ENCODE measurements around the gene ECI1.

Gene ECI1

DNA sequence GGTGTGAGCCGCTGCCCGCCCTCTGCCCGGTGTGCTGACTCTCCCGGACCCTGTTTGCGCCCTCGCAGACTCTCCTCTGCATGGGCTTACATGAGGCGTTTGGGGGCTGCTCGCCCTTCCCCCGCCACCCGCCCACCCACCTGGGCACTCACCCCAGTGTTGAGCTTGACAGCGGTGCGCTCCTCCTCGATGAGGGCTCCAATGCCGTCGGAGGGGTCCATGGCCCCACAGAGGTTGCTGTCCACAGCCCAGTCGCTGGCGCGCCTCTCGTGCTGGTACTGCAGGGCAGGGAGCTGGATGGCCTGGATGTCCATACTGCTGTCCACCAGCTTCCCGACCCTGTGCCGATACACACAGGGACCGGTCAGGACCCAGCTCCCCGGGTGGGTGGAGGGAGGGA lies 37.9 kb upstream of the ECI1 start:
- TF ChIP-seq POLR2AphosphoS5 (IDR thresholded peaks at IDR 0.05; ENCODE audit: low read depth, low read length): no peak
- TF ChIP-seq SIN3A (IDR thresholded peaks at IDR 0.05; ENCODE audit: borderline replicate concordance, insufficient read depth, low read length): no peak
- no peak for TF ChIP-seq TAF1 (IDR thresholded peaks at IDR 0.05; ENCODE audit: borderline replicate concordance, insufficient read depth, low read length)
- TF ChIP-seq FOXP2 (optimal IDR thresholded peaks at IDR 0.05; ENCODE audit: borderline replicate concordance, extremely low read depth, extremely low read length, insufficient read depth): no peak
- TF ChIP-seq, protein P1, sequence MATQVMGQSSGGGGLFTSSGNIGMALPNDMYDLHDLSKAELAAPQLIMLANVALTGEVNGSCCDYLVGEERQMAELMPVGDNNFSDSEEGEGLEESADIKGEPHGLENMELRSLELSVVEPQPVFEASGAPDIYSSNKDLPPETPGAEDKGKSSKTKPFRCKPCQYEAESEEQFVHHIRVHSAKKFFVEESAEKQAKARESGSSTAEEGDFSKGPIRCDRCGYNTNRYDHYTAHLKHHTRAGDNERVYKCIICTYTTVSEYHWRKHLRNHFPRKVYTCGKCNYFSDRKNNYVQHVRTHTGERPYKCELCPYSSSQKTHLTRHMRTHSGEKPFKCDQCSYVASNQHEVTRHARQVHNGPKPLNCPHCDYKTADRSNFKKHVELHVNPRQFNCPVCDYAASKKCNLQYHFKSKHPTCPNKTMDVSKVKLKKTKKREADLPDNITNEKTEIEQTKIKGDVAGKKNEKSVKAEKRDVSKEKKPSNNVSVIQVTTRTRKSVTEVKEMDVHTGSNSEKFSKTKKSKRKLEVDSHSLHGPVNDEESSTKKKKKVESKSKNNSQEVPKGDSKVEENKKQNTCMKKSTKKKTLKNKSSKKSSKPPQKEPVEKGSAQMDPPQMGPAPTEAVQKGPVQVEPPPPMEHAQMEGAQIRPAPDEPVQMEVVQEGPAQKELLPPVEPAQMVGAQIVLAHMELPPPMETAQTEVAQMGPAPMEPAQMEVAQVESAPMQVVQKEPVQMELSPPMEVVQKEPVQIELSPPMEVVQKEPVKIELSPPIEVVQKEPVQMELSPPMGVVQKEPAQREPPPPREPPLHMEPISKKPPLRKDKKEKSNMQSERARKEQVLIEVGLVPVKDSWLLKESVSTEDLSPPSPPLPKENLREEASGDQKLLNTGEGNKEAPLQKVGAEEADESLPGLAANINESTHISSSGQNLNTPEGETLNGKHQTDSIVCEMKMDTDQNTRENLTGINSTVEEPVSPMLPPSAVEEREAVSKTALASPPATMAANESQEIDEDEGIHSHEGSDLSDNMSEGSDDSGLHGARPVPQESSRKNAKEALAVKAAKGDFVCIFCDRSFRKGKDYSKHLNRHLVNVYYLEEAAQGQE (IDR thresholded peaks at IDR 0.05; ENCODE audit: insufficient read depth in 1 of 2, low read depth in 2 of 2, low read length in 2 of 2): no peak

DNA sequence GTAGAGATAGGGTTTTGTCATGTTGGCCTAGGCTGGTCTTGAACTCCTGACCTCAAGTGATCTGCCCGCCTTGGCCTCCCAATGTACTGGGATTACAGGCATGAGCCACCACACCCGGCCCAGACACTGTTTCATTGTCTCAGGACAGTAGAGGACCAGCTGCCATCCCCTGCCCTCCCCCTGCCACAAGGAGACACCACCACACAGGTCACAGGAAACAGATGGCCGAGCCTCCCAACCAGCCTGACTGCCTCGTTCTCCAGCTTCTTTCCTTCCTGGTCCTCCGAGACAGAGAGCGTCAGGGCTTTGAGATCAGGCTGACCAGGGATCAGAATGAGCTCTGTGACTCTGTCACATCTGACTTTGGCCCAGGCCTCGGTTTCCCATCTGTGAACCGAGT lies 37.3 kb upstream of the ECI1 start:
- TF ChIP-seq SIN3A (IDR thresholded peaks at IDR 0.05; ENCODE audit: borderline replicate concordance, insufficient read depth, low read length): no peak
- no peak for TF ChIP-seq TAF1 (IDR thresholded peaks at IDR 0.05; ENCODE audit: borderline replicate concordance, insufficient read depth, low read length)
- TF ChIP-seq, protein P1 (IDR thresholded peaks at IDR 0.05; ENCODE audit: insufficient read depth in 1 of 2, low read depth in 2 of 2, low read length in 2 of 2): no peak
- no peak for TF ChIP-seq POLR2AphosphoS5 (IDR thresholded peaks at IDR 0.05; ENCODE audit: low read depth, low read length)
- no peak for TF ChIP-seq FOXP2 (optimal IDR thresholded peaks at IDR 0.05; ENCODE audit: borderline replicate concordance, extremely low read depth, extremely low read length, insufficient read depth)

DNA sequence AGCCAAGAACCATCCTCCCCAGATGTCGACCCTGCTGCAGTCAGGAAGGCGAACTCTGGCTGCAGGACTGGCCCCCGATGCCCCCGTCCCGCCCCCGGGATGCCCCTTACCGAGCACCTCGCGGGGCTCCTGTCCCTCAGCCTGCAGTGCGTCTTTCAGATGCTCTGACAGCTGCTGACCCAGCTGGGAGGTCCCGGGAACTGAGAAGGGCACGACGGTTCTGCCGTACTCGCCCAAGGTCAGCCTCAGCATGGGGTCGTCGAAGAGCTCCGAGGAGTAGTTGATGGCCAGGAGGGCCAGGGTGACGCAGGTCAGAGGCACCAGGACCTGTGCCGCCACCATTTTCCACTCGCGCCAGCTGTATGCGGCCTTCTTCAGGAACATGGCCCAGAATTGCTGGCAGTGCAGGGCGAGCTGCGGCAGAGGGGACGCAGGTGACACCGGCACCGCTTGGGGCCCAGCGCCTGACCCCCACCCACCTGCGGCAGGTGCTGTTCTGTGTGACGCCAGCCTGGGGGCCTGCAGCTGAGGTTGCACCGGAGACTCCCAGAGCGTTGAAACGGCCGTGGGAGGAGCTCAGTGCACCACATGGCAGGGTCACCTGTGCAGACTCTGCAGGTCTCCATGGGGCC lies 36.6 kb upstream of the ECI1 start:
- TF ChIP-seq TAF1 (IDR thresholded peaks at IDR 0.05; ENCODE audit: borderline replicate concordance, insufficient read depth, low read length) (no peak), SIN3A (IDR thresholded peaks at IDR 0.05; ENCODE audit: borderline replicate concordance, insufficient read depth, low read length) (no peak), POLR2AphosphoS5 (IDR thresholded peaks at IDR 0.05; ENCODE audit: low read depth, low read length) (no peak), FOXP2 (optimal IDR thresholded peaks at IDR 0.05; ENCODE audit: borderline replicate concordance, extremely low read depth, extremely low read length, insufficient read depth) (no peak)
- TF ChIP-seq, protein P1 (IDR thresholded peaks at IDR 0.05; ENCODE audit: insufficient read depth in 1 of 2, low read depth in 2 of 2, low read length in 2 of 2): no peak

DNA sequence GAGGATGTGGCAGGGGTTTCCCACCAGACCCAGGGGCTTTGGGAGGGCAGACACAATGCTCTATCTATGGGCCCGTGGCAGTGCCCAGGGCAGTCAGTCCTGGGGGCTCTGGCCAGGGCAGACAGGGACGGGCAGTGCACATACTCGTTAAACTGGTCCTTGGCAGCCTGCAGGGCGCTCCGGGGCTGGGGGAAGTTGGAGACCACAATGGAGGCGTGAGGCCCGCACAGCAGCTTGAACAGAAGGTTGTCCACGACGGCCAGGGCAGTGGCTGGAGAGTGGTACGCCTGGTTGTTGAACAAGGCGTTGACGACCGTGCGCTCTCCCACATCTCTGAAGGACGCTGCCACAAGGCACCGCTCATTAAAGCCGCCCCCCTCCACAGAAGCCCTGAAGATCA lies 35.2 kb upstream of the ECI1 start:
- TF ChIP-seq POLR2AphosphoS5 (IDR thresholded peaks at IDR 0.05; ENCODE audit: low read depth, low read length): no peak
- TF ChIP-seq FOXP2 (optimal IDR thresholded peaks at IDR 0.05; ENCODE audit: borderline replicate concordance, extremely low read depth, extremely low read length, insufficient read depth): no peak
- no peak for TF ChIP-seq SIN3A (IDR thresholded peaks at IDR 0.05; ENCODE audit: borderline replicate concordance, insufficient read depth, low read length)
- no peak for TF ChIP-seq TAF1 (IDR thresholded peaks at IDR 0.05; ENCODE audit: borderline replicate concordance, insufficient read depth, low read length)
- TF ChIP-seq, protein P1 (IDR thresholded peaks at IDR 0.05; ENCODE audit: insufficient read depth in 1 of 2, low read depth in 2 of 2, low read length in 2 of 2): no peak
